Measurements from ENCODE around the gene PVALEF.

DNA sequence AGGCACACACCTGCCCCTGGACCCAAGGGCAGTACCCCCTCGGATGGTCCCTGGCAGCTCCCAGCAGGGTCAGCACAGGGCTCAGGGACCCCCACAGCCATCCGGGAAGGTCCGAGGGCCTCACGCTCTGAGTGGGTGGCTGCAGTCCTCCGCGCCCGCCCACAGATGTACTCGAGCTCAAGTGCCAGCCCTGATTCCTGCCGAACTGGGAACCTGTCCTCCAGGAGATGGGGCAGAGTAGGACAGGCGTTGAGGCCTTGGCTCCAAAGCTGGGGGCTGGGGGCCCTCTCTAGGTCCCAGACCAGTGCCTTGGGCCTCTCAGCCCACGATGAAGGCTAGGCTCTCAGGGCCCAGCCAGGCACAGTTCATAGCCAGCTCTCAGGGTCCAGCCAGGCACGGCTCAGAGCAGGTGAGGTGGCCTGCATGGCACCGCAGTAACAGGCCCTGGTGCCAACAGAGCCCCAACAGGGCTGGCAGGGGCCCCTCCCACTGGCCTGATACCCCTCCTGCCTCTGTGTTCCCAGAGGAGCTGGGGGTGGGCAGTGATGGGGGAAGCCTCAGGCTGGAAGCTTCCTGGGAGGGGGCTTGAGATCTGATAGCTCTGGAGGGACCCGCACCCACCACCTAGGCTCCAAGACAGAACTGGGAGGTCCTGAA is 35.5 kb upstream of the PVALEF start:
- TF ChIP-seq TARDBP (IDR thresholded peaks at IDR 0.05) (no peak), BHLHE40 (IDR thresholded peaks at IDR 0.05; ENCODE audit: borderline replicate concordance) (no peak), NFRKB (IDR thresholded peaks at IDR 0.05) (no peak), FOXM1 (IDR thresholded peaks at IDR 0.05; ENCODE audit: borderline replicate concordance) (no peak), LEF1 (IDR thresholded peaks at IDR 0.05; ENCODE audit: borderline replicate concordance) (no peak), ELF4 (IDR thresholded peaks at IDR 0.05) (no peak), SP1 (IDR thresholded peaks at IDR 0.05) (no peak)
- TF ChIP-seq, protein P1, sequence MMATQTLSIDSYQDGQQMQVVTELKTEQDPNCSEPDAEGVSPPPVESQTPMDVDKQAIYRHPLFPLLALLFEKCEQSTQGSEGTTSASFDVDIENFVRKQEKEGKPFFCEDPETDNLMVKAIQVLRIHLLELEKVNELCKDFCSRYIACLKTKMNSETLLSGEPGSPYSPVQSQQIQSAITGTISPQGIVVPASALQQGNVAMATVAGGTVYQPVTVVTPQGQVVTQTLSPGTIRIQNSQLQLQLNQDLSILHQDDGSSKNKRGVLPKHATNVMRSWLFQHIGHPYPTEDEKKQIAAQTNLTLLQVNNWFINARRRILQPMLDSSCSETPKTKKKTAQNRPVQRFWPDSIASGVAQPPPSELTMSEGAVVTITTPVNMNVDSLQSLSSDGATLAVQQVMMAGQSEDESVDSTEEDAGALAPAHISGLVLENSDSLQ (IDR thresholded peaks at IDR 0.05), result no peak

All from HEK293T (cell line).